ENCODE results near the gene GNAI3.

Gene GNAI3

GRCh38 chr1:109513110-109513710 lies 35.2 kb upstream of the GNAI3 start:
- CTCF ChIA-PET: interaction anchor here (1.4 to 37.4 kb wide), 2 partner anchors 19 kb away, joined by 7 to 1080 read pairs; partner anchors contain the start of genes CYB561D1 and GPR61
- Mint-ChIP-seq H3K9me3 (no peaks in the 10 kb centered on the region), H3K4me3 (no peak overlapping the region), H3K4me1 (peaks cover 38% of the 10 kb centered on the region), H3K27ac (no peak overlapping the region), H3K36me3 (peaks cover 7% of the 10 kb centered on the region), H3K27me3 (peaks cover 34% of the 10 kb centered on the region)
- DNase-seq: no peak

- Mint-ChIP-seq H3K27me3 (peaks cover 22% of the 10 kb centered on the region), H3K27ac (no peak overlapping the region), H3K4me3 (no peak overlapping the region), H3K4me1 (peaks cover 26% of the 10 kb centered on the region), H3K36me3 (no peaks in the 10 kb centered on the region), H3K9me3 (no peaks in the 10 kb centered on the region)
- DNase-seq: no peak
- CTCF ChIA-PET: interaction anchor here (0.8 to 37.4 kb wide), 4 partner anchors 15 to 24 kb away, joined by 3 to 1080 read pairs (median 16); partner anchors contain the start of gene GPR61
Observed at GRCh38 chr1:109514846-109515245, 33.6 kb upstream of the GNAI3 start.

- Mint-ChIP-seq H3K4me1 (peaks cover 8% of the 10 kb centered on the region), H3K27ac (no peak overlapping the region), H3K27me3 (peaks cover 23% of the 10 kb centered on the region), H3K4me3 (no peak overlapping the region), H3K9me3 (no peaks in the 10 kb centered on the region), H3K36me3 (no peaks in the 10 kb centered on the region)
- CTCF ChIA-PET: interaction anchor here (1.4 to 37.4 kb wide), 4 partner anchors 14 to 23 kb away, joined by 3 to 1080 read pairs (median 10); partner anchors contain the start of genes CYB561D1 and GPR61
- no peak for DNase-seq
Observed at GRCh38 chr1:109516872-109517271, 31.5 kb upstream of the GNAI3 start.

- DNase-seq: no peak
- peaks cover 6% of the 10 kb centered on the region for H3K4me1 Mint-ChIP-seq
- no peak overlapping the region for H3K4me3 Mint-ChIP-seq
- no peaks in the 10 kb centered on the region for H3K36me3 Mint-ChIP-seq
- H3K27me3 Mint-ChIP-seq: peaks cover 27% of the 10 kb centered on the region
- H3K27ac Mint-ChIP-seq: no peak overlapping the region
- CTCF ChIA-PET: interaction anchor here (0.9 to 37.4 kb wide), 2 partner anchors 15 to 24 kb away, joined by 4 to 1080 read pairs; partner anchors contain the start of gene GPR61
- no peaks in the 10 kb centered on the region for H3K9me3 Mint-ChIP-seq
Observed at GRCh38 chr1:109517337-109517736, 31.1 kb upstream of the GNAI3 start.

GRCh38 chr1:109521002-109521951 lies 27.1 kb upstream of the GNAI3 start:
- peaks cover 34% of the 10 kb centered on the region for H3K27me3 Mint-ChIP-seq

GRCh38 chr1:109522026-109522425 lies 26.4 kb upstream of the GNAI3 start:
- peaks cover 37% of the 10 kb centered on the region for H3K27me3 Mint-ChIP-seq
- H3K9me3 Mint-ChIP-seq: no peaks in the 10 kb centered on the region
- no peaks in the 10 kb centered on the region for H3K4me1 Mint-ChIP-seq
- H3K4me3 Mint-ChIP-seq: no peak overlapping the region
- CTCF ChIA-PET: interaction anchor here (2.6 to 21.5 kb wide), 2 partner anchors 10 to 22 kb away, joined by 13 to 1080 read pairs; partner anchors contain the start of genes AMIGO1, ATXN7L2 and CYB561D1
- H3K27ac Mint-ChIP-seq: no peak overlapping the region
- no peaks in the 10 kb centered on the region for H3K36me3 Mint-ChIP-seq
- no peak for DNase-seq

More at GRCh38 chr1:109521002-109521951, 27.1 kb upstream of the GNAI3 start:
- H3K4me3 Mint-ChIP-seq: no peak overlapping the region
- no peaks in the 10 kb centered on the region for H3K9me3 Mint-ChIP-seq
- no peak overlapping the region for H3K27ac Mint-ChIP-seq
- no peaks in the 10 kb centered on the region for H3K4me1 Mint-ChIP-seq
- no peaks in the 10 kb centered on the region for H3K36me3 Mint-ChIP-seq
- CTCF ChIA-PET: interaction anchor here (1.1 to 21.5 kb wide), 5 partner anchors 11 to 258 kb away, joined by 5 to 1080 read pairs (median 9); partner anchors contain the start of genes AMIGO1, ATXN7L2 and CYB561D1
- no peak for DNase-seq

- peaks cover 44% of the 10 kb centered on the region for H3K27me3 Mint-ChIP-seq
- H3K27ac Mint-ChIP-seq: peak overlapping the region; percentile 17
- no peaks in the 10 kb centered on the region for H3K36me3 Mint-ChIP-seq
- no peak for DNase-seq
- CTCF ChIA-PET: interaction anchor here (1.3 to 21.5 kb wide), 3 partner anchors 9 to 23 kb away, joined by 3 to 1080 read pairs (median 13); partner anchors contain the start of genes AMIGO1, ATXN7L2 and CYB561D1
- no peaks in the 10 kb centered on the region for H3K4me1 Mint-ChIP-seq
- H3K9me3 Mint-ChIP-seq: no peaks in the 10 kb centered on the region
- no peak overlapping the region for H3K4me3 Mint-ChIP-seq
Observed at GRCh38 chr1:109523706-109524105, 24.7 kb upstream of the GNAI3 start.

GRCh38 chr1:109527098-109527811 lies 21.2 kb upstream of the GNAI3 start:
- no peak overlapping the region for H3K4me3 Mint-ChIP-seq
- no peak for DNase-seq
- H3K36me3 Mint-ChIP-seq: no peaks in the 10 kb centered on the region
- H3K9me3 Mint-ChIP-seq: no peaks in the 10 kb centered on the region
- CTCF ChIA-PET: interaction anchor here (21.5 kb wide), 1 partner anchor 27 kb away, joined by 1080 read pairs; the partner anchor contains the start of genes AMIGO1, ATXN7L2 and CYB561D1
- peaks cover 29% of the 10 kb centered on the region for H3K4me1 Mint-ChIP-seq
- peaks cover 27% of the 10 kb centered on the region for H3K27me3 Mint-ChIP-seq
- H3K27ac Mint-ChIP-seq: no peak overlapping the region

- Mint-ChIP-seq H3K27ac (no peak overlapping the region), H3K9me3 (no peaks in the 10 kb centered on the region), H3K27me3 (peaks cover 21% of the 10 kb centered on the region), H3K36me3 (no peaks in the 10 kb centered on the region), H3K4me1 (peaks cover 37% of the 10 kb centered on the region), H3K4me3 (no peak overlapping the region)
- CTCF ChIA-PET: interaction anchor here (21.5 kb wide), 1 partner anchor 28 kb away, joined by 1080 read pairs; the partner anchor contains the start of genes AMIGO1, ATXN7L2 and CYB561D1
- no peak for DNase-seq
Observed at GRCh38 chr1:109527846-109528695, 20.3 kb upstream of the GNAI3 start.

- H3K4me3 Mint-ChIP-seq: no peak overlapping the region
- H3K36me3 Mint-ChIP-seq: no peaks in the 10 kb centered on the region
- no peak overlapping the region for H3K27ac Mint-ChIP-seq
- DNase-seq: no peak
- H3K9me3 Mint-ChIP-seq: no peaks in the 10 kb centered on the region
- peaks cover 39% of the 10 kb centered on the region for H3K4me1 Mint-ChIP-seq
- peaks cover 19% of the 10 kb centered on the region for H3K27me3 Mint-ChIP-seq
- CTCF ChIA-PET: interaction anchor here (5.0 to 21.5 kb wide), 2 partner anchors 28 to 251 kb away, joined by 56 to 1080 read pairs; partner anchors contain the start of genes AMIGO1, ATXN7L2 and CYB561D1
Observed at GRCh38 chr1:109528712-109529111, 19.7 kb upstream of the GNAI3 start.

GRCh38 chr1:109529881-109530456 lies 18.4 kb upstream of the GNAI3 start:
- H3K27me3 Mint-ChIP-seq: peaks cover 19% of the 10 kb centered on the region
- no peaks in the 10 kb centered on the region for H3K36me3 Mint-ChIP-seq
- H3K4me1 Mint-ChIP-seq: peaks cover 39% of the 10 kb centered on the region
- no peak for DNase-seq
- H3K27ac Mint-ChIP-seq: no peak overlapping the region
- no peaks in the 10 kb centered on the region for H3K9me3 Mint-ChIP-seq
- CTCF ChIA-PET: interaction anchor here (0.8 to 21.5 kb wide), 7 partner anchors 30 to 329 kb away, joined by 3 to 1080 read pairs (median 14); partner anchors contain the start of genes AMIGO1, ATXN7L2, CYB561D1 and PSMA5
- H3K4me3 Mint-ChIP-seq: no peak overlapping the region

- Mint-ChIP-seq H3K4me3 (peak overlapping the region; percentile 1), H3K27ac (peak overlapping the region; percentile 80), H3K4me1 (peaks cover 39% of the 10 kb centered on the region), H3K27me3 (peaks cover 21% of the 10 kb centered on the region), H3K9me3 (no peaks in the 10 kb centered on the region), H3K36me3 (no peaks in the 10 kb centered on the region)
- DNase-seq: no peak
- CTCF ChIA-PET: interaction anchor here (0.9 to 21.5 kb wide), 5 partner anchors 30 to 266 kb away, joined by 3 to 1080 read pairs (median 19); partner anchors contain the start of genes AMIGO1, ATXN7L2, CYB561D1 and PSMA5
Observed at GRCh38 chr1:109530457-109531087, 17.8 kb upstream of the GNAI3 start.

Data from activated naive CD4-positive, alpha-beta T cell treated with anti-CD3 and anti-CD28 coated beads, Interleukin-2, amount 10 ng/mL, durations not matched to agents 7 days and 5 days (primary cell).